Right lobe of liver (tissue), 6 donors: ENCODE data around the gene MRPS31. TPM values are rescaled to one million over a fixed set of nuclear protein-coding genes. Genes with fewer than 3 reads are reported as not detected.

Experiments
- ATAC-seq, 4 donors: fragments of 200-7000 bp; cut with Tn5 transposase; one replicate each; pipeline ENCODE4 v1.9.1; 2020; ENCODE audit warnings: mild to moderate bottlenecking in 4 of 4, moderate library complexity in 4 of 4
- DNase-seq, 3 donors: peaks; one replicate each; pipeline ENCODE4 v3.0.0-alpha.2; 2020
- H3K27ac ChIP-seq, 3 donors: fragments of 200-600 bp; one replicate each; pipeline ENCODE4 v1.8.0; 2022
- H3K27me3 ChIP-seq, 2 donors: fragments of 200-600 bp; one replicate each; pipeline ENCODE4 v1.8.0; 2022
- H3K36me3 ChIP-seq, 4 donors: fragments of 200-600 bp; sonication (generic) in 1 of 4; one replicate each; pipeline versions ENCODE4 v1.5.1 to v1.8.0; 2017 to 2022; ENCODE audit warnings: control low read depth in 1 of 4
- H3K4me1 ChIP-seq, 4 donors: fragments of 200-600 bp; sonication (generic) in 1 of 4; one replicate each; pipeline versions ENCODE4 v1.5.1 to v1.8.0; 2017 to 2022; ENCODE audit warnings: control low read depth in 1 of 4
- H3K4me3 ChIP-seq, 3 donors: fragments of 200-600 bp; one replicate each; pipeline ENCODE4 v1.8.0; 2022
- H3K9me3 ChIP-seq, 4 donors: fragments of 200-600 bp; sonication (generic) in 1 of 4; one replicate each; pipeline versions ENCODE4 v1.5.1 to v1.8.0; 2017 to 2022; ENCODE audit warnings: control low read depth in 1 of 4
- CTCF ChIP-seq, 4 donors: fragments of 200-600 bp in 3 of 4; fragments of 450-650 bp in 1 of 4; IDR thresholded peaks; one replicate each; pipeline versions ENCODE4 v1.5.1 to v1.8.0; 2016 to 2022; ENCODE audit warnings: antibody characterized with exemption in 4 of 4, mild to moderate bottlenecking in 2 of 4
- POLR2A ChIP-seq: fragments of 450-650 bp; IDR thresholded peaks from one replicate; pipeline ENCODE4 v1.6.1; 2017; ENCODE audit warnings: antibody characterized with exemption, mild to moderate bottlenecking
- WGBS: methylation state at CpG from one replicate; pipeline ENCODE4 v1.1.6; 2018; ENCODE audit warnings: low coverage, low lambda C conversion rate; ENCODE audit not compliant: insufficient coverage; ENCODE audit errors: missing lambda C conversion rate; 5-methylcytosine and 5-hydroxymethylcytosine counted together
- intact Hi-C, 2 donors: fragments of 100-400 bp; cut with DNase I; formaldehyde crosslinking; loops; one replicate each; pipeline versions ENCODE4 v1.11.2 to v1.14.1; 2022
- total RNA-seq, 6 experiments: library from RNA; depleted of rRNA in 2 of 6; stranded (reverse); fragments of >200 nt in 2 of 6; fragmentation: NEBNext Ultra II Directional in 3 of 6; extraction: Animal tissue kit (Norgen Biotek cat#: 25700) in 3 of 6; gene quantifications; one replicate each; pipeline versions ENCODE4 v1.1.0 to v1.2.4, GENCODE V29; 2016 to 2023
- donor health status: DM: no; HTN: yes; CAD: no.
- donor health status: DM: no; HTN: no; CAD: no.
- donor health status: DM: no; HTN: no; CAD: no.
- donor health status: DM: no; HTN: yes; CAD: no.
- donor health status: DM: no; HTN: yes; CAD: no.

Gene MRPS31
- total RNA-seq, 6 experiments from 2014 or later = 13.6 to 24.3 (median 20.0) TPM

- no peak overlapping the region for H3K4me3 ChIP-seq
- ATAC-seq = peak; percentile 41 to 58 (median 58)
Observed at GRCh38 chr13:40772765-40773473, 1.9 kb upstream of the MRPS31 start.

DNA sequence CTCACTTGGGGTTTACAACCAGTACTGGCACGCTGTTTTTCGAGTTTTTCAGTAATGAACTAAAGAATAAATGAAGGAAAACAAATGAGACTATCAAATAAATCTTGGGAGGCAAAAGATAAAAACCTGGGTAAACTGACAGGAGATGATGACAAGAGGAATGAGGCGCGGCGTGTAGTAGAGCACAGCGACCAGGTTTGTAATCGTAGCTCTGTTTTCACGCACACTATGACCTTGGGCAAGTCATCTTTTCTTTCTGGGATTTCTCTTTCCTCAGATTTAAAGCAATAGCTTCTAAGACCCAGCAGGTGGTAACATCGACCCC lies 419 bp downstream of the MRPS31 start:
- H3K27ac ChIP-seq = peak overlapping the region; percentile 77 to 99 (median 85)
- intact Hi-C loops = no loop called here
- peak overlapping the region; percentile 55 to 81 (median 72) for H3K4me3 ChIP-seq
- no peaks in the 10 kb centered on the region for H3K36me3 ChIP-seq
- H3K4me1 ChIP-seq = peaks cover 0 to 27% (median 6%) of the 10 kb centered on the region in 4 donors
- no peak for TF ChIP-seq CTCF (IDR thresholded peaks at IDR 0.05)
- ATAC-seq (peak in 2 of 4 donors; percentile 1 to 6), DNase-seq (no peak)
- H3K27me3 ChIP-seq = no peaks in the 10 kb centered on the region
- no peaks in the 10 kb centered on the region for H3K9me3 ChIP-seq
- under 1% methylated on average over 9 of the region's 9 CpGs for WGBS

More at GRCh38 chr13:40772765-40773473, 1.9 kb upstream of the MRPS31 start:
- WGBS = 78% methylated on average over 3 of the region's 6 CpGs
- intact Hi-C loops = no loop called here
- H3K27me3 ChIP-seq = no peaks in the 10 kb centered on the region
- H3K4me1 ChIP-seq = peaks cover 0 to 35% (median 6%) of the 10 kb centered on the region in 4 donors
- TF ChIP-seq CTCF (IDR thresholded peaks at IDR 0.05) (no peak), POLR2A (no peak)
- peak in 2 of 3 donors; percentile 36 to 79 for DNase-seq
- H3K36me3 ChIP-seq = no peaks in the 10 kb centered on the region
- H3K27ac ChIP-seq = peak overlapping the region; percentile 77 to 99 (median 85)
- no peaks in the 10 kb centered on the region for H3K9me3 ChIP-seq

- peak overlapping the region; percentile 55 to 81 (median 72) for H3K4me3 ChIP-seq
- no peaks in the 10 kb centered on the region for H3K27me3 ChIP-seq
- peak overlapping the region in 2 of 3 donors; percentile 85 to 99 for H3K27ac ChIP-seq
- no peaks in the 10 kb centered on the region for H3K36me3 ChIP-seq
- no peak for DNase-seq
- WGBS = 78% methylated on average over 6 of the region's 6 CpGs
- no peaks in the 10 kb centered on the region for H3K9me3 ChIP-seq
- no peak for ATAC-seq
- H3K4me1 ChIP-seq = peaks cover 0 to 27% (median 7%) of the 10 kb centered on the region in 4 donors
- intact Hi-C loops = no loop called here
- TF ChIP-seq CTCF (IDR thresholded peaks at IDR 0.05) = no peak
- no peak for TF ChIP-seq POLR2A
Observed at GRCh38 chr13:40769970-40770369, 1.0 kb downstream of the MRPS31 start.

- Histone ChIP-seq H3K27me3 (no peaks in the 10 kb centered on the region), H3K36me3 (no peaks in the 10 kb centered on the region), H3K9me3 (no peaks in the 10 kb centered on the region), H3K27ac (no peak overlapping the region), H3K4me3 (no peak overlapping the region), H3K4me1 (peaks cover 0 to 24% (median 10%) of the 10 kb centered on the region in 4 donors)
- no peak for TF ChIP-seq POLR2A
- no peak for TF ChIP-seq CTCF (IDR thresholded peaks at IDR 0.05)
- intact Hi-C loops = no loop called here
- WGBS = 94% methylated on average over 1 of the region's 1 CpG
- DNase-seq (no peak), ATAC-seq (no peak)
Observed at GRCh38 chr13:40765602-40766001, 5.4 kb downstream of the MRPS31 start.
